ENCODE results near the gene WDR44.
"Not testable (repeated sequence)": the region's sequence is repeated elsewhere in the genome, so short reads cannot be mapped to it uniquely, and the experiment has no call there.

WDR44 gene, protein sequence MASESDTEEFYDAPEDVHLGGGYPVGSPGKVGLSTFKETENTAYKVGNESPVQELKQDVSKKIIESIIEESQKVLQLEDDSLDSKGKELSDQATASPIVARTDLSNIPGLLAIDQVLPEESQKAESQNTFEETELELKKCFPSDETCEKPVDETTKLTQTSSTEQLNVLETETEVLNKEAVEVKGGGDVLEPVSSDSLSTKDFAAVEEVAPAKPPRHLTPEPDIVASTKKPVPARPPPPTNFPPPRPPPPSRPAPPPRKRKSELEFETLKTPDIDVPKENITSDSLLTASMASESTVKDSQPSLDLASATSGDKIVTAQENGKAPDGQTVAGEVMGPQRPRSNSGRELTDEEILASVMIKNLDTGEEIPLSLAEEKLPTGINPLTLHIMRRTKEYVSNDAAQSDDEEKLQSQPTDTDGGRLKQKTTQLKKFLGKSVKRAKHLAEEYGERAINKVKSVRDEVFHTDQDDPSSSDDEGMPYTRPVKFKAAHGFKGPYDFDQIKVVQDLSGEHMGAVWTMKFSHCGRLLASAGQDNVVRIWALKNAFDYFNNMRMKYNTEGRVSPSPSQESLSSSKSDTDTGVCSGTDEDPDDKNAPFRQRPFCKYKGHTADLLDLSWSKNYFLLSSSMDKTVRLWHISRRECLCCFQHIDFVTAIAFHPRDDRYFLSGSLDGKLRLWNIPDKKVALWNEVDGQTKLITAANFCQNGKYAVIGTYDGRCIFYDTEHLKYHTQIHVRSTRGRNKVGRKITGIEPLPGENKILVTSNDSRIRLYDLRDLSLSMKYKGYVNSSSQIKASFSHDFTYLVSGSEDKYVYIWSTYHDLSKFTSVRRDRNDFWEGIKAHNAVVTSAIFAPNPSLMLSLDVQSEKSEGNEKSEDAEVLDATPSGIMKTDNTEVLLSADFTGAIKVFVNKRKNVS

DNA sequence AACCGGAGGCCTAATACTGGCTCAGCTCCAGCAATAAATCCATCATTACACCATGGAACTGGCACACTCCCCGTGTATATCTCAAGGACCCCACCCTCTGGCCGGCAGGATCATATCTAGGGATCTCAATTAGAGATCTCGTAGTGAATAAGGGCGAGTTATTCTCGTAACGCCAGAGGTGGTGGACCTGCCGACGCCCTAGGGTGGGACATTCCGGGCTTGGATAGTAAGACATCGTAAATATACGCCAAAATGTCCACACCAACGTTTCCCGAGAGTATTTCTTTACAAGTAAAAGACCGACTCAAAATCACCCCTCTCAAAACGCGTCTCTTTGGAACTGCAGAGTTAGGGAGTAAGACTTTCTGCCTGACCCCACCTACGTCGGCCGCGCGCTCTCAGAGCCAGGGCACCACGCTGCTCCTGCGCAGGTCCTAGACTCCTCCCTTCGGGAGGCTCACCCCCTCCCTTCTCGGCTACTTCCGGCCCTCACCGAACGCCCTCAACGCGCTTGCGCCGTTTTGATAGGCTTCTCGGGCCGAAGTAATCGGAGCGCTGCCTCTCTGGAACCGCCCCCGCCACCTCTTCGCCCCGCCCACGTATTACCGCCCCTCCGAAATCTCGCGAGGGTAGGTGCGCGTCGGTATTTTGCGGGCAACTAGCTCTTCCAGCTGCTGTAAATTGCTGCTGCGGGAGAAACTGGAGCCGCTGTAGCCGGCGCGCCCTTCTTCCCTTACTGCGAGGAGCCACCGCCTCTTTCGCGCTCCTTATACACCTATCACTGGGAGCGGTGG lies at the start of gene WDR44:
Gene WDR44, plus strand, starts transcription at position 643 of the 794 bp plus-strand sequence. CDS start 398 bp downstream, outside the sequence.
- peak; percentile 95 for DNase-seq (ENCODE audit: low spot score)

DNA sequence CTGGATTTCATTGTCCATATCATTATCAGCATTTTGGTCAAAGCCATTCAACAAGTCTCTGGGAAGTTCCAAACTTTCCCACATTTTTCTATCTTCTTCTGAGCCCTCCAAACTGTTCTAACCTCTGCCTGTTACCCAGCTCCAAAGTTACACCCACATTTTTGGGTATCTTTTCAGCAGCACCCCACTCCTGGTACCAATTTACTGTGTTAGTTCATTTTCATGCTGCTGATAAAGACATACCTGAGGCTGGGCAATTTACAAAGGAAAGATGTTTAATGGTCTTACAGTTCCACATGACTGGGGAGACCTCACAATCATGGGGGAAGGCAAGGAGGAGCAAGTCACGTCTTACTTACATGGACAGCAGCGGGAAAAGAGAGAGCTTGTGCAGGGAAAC lies 40.1 kb upstream of the WDR44 start:
- not testable (repeated sequence) for DNase-seq (ENCODE audit: low spot score)

DNA sequence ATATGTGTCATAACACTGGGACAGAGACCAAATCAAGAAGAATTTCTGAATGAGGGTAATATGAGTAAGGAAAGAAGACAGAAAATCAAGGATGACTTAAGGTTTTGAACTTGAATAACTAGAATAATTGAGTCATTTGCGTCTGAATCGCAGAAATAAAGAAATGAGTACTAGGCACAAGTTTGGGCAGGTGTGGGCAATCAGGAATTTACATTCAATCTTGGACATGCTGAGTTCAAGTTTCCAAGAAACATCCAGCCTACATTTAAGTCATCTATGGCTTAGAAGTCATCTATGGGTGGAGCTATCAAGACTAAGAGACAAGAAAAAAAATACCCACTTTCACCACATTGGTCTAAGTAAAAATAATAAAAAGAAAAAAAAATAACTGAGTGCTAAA lies 30.4 kb upstream of the WDR44 start:
- no peak for DNase-seq (ENCODE audit: low spot score)

DNA sequence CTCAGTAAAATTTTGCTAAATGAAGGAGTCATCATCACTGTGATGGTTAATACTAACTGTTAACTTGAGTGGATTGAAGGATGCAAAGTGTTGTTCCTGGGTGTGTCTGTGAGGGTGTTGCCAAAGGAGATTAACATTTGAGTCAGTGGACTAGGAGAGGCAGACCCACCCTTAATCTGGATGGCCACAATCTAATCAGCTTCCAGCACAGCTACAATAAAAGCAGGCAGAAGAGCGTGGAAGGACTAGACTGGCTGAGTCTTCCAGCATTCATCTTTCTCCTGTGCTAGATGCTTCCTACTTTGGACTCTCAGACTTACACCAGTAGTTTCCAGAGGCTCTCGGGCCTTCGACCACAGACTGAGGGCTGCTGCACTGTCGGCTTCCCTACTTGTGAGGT lies 21.3 kb upstream of the WDR44 start:
- no peak for DNase-seq (ENCODE audit: low spot score)

DNA sequence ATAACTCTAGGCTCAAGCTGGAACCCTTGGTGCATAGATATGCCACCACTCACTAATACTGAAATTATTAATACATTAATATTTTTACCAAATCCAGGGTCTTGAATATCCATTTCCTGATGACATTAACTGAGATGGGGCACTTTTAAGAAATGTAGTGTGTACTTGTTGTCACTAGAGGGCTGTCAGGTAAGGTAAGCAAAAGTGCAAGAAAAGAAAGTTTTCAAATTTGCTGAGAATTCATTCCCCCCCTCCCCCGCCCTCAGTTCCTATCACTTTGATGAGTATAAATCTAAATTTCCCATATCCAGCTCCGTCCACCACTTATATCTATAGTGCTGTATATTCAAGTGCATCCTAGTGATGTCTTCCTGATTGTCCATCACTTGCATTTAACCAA lies 20.5 kb upstream of the WDR44 start:
- DNase-seq (ENCODE audit: low spot score) = peak; percentile 6

DNA sequence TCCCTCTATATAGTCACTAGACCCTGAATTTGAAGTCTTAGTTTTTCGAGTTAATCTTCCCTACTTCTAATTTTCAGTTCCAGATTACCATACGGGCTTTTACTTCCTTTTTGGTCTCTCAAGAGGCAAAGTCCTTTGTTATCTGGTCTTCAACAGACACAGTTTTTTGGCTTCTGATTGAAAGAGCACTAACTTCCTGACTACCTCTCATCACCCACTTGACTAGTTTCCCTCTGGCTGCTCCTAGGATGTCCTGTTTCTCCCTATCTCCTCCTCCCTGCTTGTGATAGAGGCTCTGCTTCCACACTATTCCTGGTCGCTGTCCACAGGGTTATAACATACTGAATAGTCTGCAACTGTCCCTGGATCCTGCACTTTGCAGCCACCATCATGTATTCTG lies 16.7 kb upstream of the WDR44 start:
- no peak for DNase-seq (ENCODE audit: low spot score)

DNA sequence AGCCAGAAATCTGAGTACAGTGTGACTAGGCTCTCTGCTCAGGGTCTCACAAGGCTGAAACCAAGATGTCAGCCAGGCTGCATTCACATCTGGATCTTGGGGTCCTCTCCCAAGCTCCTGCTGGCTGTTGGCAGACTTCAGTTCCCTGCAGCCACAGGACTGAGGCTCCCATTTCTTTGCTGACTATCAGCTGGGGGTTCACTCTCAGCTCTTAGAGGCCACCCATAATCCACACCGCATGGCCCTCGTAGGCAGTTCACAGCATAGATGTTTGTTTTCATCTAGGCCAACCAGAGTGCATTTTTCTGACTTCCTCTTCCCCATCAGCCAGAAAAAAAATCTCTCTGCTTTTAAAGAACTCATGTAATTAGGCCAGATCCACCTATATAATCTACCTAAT lies 8.2 kb upstream of the WDR44 start:
- no peak for DNase-seq (ENCODE audit: low spot score)

DNA sequence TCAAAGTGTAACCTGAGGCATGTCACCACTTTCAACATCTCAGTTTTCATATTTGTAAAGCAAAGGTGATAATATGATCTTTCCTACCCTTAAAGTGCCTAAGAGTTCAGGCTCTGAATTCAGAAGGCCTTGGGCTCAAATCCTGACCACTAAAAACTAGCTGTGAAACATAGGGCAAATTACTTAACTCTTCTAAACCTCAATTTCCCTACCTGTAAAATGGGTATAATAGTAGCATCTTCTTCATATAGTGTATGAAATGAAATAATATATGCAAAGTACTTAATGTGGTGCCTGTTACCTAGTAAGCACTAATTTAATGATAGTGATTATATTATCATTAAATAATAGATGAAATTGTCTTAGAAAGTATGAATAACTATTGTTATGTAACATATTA lies 7.0 kb upstream of the WDR44 start:
- no peak for DNase-seq (ENCODE audit: low spot score)

DNA sequence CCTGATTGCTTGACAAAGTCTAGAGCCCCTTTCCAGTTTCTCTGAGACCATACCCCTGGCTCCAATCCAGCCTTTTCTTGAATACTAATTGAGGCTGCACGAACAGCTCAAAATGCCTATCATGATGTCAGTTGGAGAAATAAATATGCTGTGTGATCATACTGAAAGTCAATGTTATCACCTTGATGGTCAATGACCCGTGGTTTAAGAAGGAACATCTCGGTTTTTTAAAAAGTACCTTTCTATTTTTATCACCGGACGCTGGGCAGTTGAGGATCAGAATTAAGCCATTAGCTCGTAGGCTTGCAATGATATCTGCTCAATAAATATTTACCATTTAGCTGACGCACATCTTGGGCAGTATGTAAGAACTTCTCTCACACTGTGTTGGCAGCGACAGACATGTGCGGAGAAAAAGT lies 852 bp upstream of the WDR44 start:
- DNase-seq (ENCODE audit: low spot score) = no peak

DNA sequence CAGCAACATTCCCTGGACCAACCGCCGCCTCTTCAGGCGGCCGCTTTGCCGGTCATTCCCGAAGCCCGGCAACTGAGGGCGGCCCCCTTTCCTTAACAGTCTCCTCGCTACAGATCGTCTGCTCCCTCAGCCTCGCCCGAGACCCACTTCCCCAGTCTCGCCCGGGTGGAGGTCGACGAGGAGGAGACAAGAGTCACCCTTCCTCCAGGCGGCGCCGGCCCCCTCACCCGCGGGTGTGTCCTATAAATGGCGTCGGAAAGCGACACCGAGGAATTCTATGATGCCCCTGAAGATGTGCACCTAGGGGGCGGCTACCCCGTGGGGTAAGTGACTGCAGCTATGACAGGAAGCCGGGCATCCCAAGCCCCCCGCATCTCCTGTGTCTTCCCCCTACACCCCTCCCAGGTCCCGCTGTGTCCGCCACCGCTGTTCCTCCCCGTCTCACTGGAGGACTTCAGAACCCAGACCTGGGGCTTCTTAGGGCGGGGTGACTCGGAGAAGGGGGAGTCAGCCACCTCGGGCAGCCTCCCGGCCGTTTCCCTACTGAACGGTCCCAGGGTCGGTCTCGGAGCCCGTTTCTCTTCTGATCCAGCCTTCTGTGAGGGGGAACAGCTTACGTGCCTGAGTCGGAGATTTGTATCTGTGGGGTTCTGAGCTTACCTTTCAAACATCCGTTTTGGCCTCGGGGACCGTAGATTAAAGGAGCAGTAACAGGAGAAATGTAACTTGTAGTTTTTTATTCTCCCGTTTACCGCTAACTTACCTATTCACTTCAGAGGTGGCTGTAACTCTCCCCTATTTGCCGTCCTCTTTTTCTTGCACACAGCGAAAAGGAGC lies 570 bp downstream of the WDR44 start:
- DNase-seq (ENCODE audit: low spot score) = peak; percentile 42

DNA sequence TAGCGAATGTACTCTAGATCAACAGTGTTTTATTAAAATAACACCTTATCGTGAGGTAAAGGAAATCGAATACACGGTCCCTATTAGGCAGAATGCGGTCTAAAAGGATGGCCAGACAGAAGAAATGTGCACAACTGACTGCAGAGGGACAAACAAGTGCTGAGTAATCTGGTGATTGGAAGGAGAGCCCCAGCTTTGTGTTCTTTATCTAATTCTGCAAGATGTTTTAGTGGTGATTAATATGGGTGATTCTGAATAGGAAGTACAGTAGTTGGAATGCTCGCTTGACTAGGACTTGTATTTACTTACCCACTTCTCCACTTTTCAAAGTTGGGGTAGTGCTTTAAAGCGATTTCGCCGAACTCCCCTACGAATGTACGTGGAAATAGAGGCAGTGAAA lies 1.2 kb downstream of the WDR44 start:
- peak; percentile 19 for DNase-seq (ENCODE audit: low spot score)

DNA sequence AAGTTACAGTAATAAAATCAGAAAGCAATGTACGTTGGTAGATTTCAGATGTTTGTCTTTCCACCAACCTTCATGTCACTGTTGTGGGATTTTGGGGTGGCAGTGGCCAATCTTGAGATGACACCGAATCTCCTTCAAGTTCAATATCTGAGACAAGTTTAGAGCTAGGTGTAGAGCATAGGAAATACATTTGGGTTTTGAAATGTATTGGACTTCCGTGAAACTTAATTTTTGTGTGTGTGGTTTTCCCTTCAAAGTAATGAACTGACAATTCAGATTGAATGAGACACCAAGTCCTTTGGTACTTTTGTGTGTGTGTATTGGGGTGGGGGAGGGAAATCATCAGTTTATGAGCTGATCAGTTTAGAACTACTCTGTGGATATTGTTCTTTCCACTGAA lies 1.8 kb downstream of the WDR44 start:
- peak; percentile 22 for DNase-seq (ENCODE audit: low spot score)

DNA sequence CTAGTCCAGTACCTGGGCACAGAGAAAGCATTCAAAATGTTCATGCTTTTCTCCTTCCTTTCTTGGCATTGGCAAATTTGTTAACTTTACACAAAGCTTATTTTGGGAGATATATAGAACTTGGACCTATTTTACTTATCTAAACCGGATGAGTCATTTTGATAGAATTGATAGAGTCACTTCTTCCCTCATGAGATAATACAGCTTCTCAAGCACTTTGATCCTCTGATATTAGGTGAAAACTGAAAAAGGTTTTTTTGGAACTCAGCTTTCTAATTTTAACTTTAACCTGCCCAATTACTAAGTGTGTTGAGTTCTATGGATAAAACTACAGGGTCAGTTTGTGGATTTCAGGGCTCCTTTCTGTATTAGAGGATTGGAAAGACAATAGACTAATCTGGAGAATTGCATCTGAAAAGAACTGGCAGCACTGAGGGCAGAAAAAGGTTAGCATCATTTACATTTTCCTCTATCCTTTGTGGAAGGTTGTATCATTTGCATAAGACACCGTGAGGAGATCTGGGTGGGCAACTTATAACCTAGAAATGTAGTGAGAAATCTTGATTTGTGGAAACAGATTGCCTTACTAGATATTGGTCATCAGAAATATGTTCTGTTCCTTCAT lies 2.4 kb downstream of the WDR44 start:
- DNase-seq (ENCODE audit: low spot score) = no peak

DNA sequence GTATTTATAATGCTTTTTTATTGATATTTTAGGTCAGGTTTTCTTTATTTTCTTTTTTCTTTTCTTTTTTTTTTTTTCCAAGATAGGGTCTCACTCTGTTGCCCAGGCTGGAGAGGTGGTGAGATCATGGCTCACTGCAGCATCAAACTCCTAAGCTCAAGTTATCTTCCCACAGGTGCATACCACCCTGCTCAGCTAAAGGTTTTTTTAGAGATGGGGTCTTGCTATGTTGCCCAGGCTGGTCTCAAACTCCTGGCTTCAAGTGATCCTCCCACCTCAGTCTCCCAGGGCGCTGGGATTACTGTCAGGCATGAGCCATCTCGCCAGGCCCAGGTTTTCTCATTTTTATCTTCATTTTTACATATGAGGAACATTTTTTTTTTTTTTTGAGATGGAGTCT lies 3.3 kb downstream of the WDR44 start:
- DNase-seq (ENCODE audit: low spot score) = no peak

DNA sequence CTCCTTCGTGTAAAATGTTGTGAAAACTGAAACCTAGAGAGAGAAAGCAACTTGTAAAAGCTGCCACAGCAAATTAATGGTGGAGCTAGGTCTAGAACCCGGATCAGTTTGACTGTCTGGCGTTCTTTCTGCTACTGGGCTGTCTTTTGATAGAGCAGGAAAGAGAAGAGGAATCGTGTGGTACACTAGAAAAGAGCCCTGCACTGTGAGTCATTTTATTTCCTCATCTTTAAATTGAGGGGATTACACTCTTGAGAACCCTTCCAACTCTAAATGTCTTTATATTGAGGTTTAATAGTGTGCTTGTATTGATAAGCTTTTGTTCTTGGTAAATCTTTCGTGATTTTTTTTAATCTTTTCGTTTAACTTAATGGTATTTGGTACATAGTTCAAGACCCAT lies 4.3 kb downstream of the WDR44 start:
- no peak for DNase-seq (ENCODE audit: low spot score)

DNA sequence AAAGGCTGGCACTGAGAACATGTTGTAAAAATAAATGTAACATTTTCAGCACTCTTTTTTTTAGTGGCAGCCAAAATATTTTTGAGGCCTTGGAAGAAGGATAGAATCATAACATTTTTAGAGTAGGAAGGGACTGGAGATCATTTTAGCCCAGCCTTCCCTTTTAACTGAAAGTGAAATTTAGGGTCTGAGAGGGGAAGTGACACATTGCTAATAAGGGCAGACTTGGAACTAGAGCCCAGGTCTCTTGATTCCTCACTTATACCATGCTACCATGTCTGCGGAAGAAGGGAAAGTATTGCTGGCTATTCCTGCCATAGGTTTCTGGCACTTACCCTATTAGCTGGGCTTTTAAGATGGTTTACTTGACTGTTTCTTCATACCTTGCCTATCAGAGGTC lies 4.8 kb downstream of the WDR44 start:
- DNase-seq (ENCODE audit: low spot score) = no peak

DNA sequence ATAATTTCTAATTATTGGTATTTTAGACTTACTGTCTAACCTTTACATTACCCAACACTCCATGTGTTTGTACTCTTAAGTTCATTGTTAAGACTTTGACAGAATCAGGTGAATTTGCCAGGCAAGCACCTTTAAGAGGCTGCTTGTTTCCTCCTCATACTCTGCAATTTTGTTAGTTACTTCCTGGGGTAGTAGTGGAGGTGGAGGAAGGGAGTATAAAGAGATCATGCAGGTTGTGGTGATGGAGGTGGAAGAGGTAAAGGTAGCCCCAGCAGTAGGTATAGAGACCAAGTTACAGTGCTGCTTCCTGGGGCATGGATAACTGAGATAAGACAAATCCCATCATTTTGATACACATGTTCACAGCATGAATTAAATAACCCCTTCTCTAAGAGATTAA lies 6.7 kb downstream of the WDR44 start:
- no peak for DNase-seq (ENCODE audit: low spot score)

DNA sequence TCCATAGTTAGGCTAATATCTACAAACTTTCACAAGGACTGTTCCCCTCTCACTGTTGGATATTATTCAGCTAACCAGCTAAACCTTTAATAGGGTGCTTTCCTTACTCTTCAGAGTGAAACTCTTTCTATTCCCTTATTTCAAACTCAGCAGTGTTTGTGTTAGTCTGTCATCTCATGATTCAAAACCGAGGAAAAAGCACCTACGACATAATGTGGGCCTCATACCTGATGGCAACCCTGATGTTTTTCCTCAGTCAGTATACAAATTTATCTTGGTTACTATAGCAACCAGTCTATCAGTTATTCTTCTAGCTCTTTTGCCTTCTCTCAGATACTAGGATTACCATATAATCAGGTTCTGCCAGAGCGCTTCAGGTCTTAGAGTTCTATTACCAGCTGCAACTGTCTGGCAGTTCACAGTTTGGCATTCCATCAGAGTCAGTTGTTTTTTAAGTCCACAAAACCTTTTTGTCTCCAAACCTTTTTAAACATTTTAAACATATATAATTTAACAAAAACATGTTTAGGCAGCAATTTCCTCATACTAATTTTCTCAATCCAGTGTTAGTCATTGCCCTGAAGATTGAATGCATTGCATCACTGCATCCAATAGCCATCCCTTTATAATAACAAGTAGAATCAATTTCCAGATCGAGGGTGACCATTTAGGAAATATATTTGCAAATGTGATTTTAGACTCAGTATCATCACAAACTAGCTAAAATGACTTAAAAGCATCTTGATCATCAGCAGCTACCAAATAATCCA lies 7.4 kb downstream of the WDR44 start:
- DNase-seq (ENCODE audit: low spot score) = peak; percentile 50

DNA sequence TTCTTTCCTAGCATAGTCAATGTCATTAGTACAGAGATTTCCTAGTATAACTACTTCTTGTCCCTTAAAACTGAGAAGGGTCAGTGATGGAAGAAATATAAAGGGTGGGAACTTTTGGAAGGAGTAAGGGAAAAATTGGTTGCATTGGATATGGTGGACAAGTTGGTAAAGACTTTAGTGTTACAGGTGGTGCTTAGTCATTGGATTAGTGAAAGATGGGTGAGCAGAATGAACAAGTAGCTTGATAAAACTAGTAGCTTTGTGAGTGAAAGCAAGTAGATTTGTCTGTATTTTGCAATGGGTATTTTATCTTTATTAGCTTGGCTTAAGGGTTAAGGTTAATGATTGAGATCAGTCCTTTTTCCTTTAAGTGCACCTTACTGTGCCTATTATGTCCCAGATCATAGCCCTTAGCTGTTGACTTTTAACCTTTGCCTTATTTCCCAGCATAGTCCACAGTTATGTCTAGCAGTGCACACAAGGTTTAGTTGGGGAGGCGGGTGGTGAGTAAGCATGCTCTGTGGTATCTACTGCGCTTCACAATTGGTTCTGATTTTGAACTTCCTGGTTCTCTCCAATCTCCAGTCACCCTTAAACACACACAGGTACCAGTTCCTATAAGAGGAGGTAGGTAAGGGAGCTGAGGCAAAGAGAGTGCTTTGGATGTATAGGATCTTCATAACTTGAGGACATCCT lies 9.5 kb downstream of the WDR44 start:
- DNase-seq (ENCODE audit: low spot score) = no peak
